Retina (tissue), 1 donor: ENCODE measurements around the gene ZSWIM4.

ENCODE experiments used
- DNase-seq: peaks from one replicate; pipeline ENCODE4 v3.0.0-alpha.2; 2016

ZSWIM4 gene

DNA sequence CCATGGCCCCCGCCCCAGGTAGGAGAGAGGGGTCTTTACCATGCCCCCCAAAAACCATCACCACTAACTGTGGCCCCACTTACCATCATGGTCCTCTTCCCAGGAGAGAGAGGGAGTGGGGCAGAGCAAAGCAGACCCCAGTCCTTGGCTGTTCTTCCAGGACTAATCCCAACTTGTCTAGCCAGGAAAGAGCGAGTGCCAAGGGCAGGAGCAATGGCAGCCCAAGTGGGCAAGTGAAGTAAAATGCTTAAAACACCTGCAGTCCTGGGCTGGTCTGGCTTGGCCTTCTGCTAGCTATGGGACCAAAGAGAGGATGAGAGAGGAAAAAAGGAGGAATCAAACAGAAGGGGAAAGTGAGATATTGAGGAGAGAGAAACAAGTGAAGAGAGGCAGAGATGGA lies 17.9 kb downstream of the ZSWIM4 start:
- DNase-seq = no peak

DNA sequence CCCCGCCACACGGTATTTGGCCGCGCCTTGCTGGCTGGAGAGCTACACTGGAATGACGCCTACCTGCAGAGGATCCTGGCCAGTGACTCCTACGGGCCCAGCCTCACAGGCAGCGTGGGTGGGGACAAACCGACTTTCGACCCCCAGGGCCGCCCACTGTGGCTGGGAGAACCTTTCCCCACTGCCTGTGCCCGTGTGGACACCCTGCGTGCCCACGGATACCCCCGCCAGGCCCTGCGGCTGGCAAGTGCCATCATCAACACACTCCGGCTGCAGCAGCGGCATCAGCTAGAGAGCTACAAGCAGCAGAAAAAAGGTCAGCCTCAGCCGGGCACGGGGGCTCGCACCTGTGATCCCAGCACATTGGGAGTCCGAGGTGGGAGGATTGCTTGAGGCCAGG lies 19.3 kb downstream of the ZSWIM4 start:
- DNase-seq = no peak

DNA sequence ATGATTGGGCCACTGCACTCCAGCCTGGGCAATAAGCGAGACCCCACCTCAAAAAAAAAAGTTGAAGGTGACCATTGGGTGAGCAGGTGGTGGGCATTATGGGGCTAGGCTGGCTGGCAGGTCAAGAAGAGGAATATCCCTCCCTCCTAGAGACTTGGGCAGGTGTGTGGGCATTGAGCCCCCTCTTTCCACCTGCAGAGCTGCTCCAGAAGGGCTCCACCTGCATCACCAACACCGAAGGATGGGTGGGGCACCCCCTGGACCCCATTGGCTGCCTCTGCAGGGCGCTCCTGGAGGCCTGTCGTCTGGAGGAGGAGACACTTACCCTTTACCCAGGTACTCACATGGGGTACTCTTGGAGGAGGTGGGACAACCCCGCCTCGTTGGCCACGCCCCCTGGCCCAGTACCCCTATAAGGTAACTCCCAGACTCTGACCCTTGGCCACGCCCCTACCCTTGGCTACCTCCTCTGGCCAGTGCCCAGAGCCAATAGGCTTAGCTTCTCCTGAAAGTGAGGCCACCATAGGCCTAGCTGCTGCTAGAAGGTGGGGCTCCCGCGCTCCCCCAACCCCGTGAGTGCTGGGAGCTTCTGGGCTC lies 21.9 kb downstream of the ZSWIM4 start:
- DNase-seq = no peak

DNA sequence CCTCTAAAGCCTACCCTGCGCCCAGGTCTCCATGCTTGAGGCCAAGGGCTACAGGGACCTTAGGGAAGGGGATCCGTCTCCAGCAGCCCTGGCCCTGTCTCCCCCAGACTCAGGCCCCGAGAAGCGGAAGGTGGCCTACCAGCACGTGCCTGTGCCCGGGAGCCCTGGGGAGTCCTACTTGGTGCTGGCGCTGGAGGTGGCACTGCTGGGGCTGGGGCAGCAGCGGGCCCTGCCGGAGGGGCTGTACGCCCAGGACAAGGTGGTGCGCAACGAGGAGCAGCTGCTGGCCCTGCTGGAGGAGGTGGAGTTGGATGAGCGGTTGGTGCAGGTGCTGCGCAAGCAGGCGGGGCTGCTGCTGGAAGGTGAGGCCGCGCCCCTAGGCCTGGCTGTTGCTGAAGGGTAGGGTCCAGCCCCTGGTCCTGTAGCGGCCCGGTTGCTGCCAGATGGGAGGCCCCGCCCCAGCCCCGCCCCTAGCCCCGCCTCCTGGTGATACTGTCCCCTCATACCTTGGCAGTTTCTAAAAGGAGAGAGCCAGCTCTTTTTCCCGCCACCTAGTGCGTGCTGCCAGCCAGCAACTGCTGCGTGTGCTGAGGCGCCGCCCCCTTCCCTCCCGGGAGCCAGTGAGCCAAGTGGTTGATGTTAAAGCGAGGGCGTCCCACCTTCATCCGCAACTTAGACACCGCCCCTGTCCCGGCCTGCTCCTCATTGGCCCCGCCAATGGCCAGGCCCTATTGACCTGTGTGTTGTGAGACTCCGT lies 22.6 kb downstream of the ZSWIM4 start:
- DNase-seq = peak; percentile 17

DNA sequence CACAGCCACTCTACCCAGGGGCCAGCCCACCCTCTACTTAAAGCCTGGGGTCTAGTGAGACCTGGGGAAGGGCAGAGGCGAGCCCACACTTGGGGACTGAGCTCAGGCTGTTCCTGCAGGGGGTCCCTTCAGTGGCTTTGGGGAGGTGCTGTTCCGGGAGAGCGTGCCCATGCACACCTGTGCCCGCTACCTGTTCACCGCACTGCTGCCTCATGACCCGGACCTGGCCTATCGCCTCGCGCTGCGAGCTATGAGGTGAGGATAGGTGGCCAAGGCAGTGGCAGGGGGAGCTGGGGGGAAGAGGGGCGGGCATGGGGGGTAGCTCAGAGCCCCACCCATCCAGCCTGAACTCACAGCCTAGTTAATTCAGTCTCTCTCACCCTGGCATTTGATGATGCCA lies 24.0 kb downstream of the ZSWIM4 start:
- no peak for DNase-seq

DNA sequence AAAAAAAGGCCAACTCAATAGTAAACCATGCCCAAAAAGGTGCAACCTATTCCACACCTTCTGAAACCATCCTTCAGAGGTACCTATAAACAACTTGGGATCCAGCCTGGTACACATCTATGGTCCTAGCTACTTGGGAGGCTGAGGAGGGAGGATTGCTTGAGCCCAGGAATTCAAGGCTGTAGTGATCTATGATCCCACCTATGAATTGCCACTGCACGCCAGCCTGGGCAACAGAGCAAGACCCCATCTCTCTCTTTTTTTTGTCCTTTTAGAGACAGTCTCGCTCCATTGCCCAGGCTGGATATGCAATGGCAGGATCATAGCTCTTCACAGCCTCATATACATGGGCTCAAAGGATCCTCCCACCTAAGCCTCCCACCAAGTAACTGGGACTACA lies 26.0 kb downstream of the ZSWIM4 start:
- DNase-seq = no peak

DNA sequence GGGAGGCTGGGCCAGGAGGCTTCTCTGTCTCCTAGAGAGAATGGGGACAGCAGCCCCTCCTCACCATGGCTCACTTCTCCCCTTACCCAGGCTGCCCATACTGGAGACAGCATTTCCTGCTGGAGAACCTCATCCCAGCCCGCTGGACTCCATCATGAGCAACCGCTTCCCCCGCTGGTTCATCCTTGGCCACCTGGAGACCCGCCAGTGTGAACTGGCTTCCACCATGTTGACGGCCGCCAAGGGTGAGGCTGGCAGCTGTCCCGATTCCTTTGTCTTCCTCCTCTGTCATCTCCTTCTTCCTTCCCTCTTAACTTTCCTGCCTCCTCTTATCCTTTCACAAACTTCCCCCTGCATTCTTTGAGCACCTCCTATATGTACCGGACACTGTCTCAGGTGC lies 28.0 kb downstream of the ZSWIM4 start:
- DNase-seq = no peak

DNA sequence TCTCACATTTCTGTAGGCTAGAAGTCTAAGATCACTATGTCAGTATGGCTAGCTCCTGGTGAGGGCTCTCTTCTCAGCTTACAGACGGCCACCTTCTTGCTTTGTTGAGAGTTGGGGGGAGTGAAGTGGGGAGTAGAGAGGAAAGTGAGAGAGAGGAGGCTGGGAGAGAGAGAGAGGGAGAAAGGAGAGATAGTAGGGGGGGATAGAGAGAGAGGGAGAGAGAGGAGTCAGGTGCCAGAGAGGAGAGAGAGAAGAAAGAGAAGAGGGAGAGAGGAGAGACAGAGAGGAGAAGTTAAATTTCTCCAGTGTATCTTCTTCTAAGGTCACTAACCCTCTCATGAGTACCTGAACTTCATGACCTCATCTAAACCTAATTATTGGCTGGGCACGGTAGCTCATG lies 28.7 kb downstream of the ZSWIM4 start:
- DNase-seq = no peak

DNA sequence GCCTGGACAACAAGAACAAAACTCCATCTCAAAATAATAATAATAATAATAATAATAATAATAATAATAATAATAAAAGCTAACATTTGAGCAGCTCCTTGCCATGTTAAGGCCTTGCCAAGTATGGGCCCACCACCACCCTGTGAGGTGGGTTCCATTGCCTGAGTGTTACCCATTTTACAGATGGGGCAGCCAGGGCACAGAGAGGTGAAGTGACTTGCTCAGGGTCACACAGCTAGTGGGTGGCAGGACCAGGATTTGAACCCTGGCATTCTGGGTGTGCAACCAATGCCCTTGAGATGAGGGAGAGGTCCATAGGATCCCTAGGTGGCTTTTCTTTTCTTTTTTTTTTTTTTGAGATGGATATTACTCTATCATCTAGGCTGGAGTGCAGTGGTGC lies 29.5 kb downstream of the ZSWIM4 start:
- no peak for DNase-seq

DNA sequence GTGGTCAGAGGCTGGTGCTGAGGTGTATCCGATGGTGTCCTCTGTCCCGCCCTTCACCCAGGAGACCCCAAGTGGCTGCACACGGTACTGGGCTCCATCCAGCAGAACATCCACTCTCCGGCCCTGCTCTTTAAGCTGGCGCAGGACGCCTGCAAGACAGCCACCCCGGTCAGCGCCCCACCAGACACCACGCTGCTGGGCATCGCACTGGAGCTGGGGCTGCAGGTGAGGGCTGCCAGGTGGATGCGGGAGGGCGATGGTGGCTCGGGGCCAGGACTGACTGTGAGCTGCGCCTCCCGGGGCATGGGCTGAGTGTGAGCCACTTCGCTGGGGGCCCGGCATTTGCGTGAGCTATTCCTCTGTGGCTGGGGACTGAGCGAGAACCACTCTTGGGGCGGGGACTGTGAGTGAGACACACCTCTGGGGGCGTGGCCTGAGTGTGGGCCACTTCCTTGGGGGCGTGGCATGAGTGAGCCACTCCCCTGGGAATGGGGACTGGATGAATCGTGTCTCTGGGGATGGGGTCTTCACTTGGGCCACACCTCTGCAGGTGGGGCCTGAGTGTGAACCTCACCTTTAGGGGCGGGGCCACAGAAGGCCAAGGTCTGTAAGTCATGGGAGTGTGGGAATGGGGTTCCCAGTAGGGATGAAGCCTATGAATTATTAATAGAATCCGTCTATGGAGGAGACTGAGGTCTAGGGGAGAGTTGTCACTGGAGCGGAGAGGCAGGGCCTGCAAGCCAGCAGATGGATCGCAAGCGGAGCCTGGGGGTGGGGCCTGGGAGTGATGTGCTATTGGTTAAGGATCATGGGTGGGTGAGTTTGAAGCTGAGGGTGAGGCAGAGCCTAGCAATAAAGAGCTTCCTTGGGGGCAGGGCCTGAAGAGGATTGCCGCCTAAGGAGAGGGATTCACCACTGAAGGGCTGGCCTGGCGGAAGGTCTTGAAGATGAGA lies 30.5 kb downstream of the ZSWIM4 start:
- DNase-seq = no peak

DNA sequence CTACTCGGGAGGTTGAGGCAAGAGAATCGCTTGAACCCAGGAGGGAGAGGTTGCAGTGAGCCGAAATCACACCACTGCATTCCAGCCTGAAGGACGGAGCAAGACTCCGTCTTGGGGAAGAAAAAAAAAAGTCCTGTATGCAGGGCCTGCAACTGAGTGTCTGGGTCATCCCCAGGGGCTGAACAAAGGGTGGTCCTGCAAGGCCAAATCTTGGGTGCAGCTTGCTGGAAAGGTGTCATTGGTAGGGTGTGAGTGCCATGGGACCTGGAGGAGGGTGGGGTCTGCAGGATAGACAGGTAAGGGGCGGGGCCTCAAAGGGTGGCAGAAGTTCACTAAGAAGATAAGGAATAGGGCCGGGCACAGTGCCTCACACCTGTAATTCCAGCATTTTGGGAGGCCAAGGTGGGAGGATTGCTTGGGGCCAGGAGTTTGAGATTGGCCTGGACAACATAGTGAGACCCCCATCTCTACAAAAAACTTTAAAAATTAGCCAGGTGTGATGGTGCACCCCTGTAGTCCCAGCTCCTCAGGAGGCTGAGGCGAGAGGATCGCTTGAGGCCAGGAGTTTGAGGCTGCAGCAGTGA lies 31.5 kb downstream of the ZSWIM4 start:
- no peak for DNase-seq

DNA sequence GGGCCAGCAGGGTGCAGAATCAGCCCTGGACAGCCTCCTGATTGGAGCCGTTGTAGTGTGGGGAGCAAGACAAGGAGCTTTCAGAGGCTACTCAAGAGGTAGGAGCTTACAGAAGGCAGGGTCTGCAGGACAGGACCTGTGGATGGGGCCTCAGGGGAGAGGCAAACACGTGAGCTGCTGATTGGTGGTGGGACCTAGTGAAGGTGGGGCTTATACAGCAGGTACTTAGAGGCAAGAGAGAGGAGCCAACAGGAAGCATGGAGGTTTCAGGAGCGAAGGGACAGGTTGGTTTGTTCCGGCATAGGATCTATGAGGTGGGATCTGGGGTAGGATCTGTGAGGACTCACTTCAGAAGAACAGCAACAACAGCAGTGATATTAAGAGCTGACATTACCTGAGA lies 32.4 kb downstream of the ZSWIM4 start:
- DNase-seq = no peak

DNA sequence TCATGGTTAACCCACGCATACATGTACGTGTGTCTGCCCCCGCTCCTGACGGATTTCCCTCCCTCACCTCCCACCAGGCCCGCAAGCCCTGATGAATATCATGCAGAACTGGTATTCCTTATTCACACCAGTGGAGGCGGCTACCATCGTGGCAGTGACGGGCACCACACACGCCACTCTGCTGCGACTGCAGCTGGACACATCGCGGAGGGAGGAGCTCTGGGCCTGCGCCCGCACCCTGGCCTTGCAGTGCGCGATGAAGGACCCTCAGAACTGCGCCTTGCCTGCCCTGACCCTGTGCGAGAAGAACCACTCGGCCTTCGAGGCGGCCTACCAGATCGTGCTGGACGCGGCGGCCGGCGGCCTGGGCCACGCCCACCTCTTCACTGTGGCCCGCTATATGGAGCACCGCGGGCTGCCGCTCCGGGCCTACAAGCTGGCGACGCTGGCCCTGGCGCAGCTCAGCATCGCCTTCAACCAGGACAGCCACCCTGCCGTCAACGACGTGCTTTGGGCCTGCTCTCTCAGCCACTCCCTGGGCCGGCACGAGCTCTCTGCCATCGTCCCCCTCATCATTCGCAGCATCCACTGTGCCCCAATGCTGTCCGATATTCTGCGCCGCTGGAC lies 35.0 kb downstream of the ZSWIM4 start:
- DNase-seq = no peak

DNA sequence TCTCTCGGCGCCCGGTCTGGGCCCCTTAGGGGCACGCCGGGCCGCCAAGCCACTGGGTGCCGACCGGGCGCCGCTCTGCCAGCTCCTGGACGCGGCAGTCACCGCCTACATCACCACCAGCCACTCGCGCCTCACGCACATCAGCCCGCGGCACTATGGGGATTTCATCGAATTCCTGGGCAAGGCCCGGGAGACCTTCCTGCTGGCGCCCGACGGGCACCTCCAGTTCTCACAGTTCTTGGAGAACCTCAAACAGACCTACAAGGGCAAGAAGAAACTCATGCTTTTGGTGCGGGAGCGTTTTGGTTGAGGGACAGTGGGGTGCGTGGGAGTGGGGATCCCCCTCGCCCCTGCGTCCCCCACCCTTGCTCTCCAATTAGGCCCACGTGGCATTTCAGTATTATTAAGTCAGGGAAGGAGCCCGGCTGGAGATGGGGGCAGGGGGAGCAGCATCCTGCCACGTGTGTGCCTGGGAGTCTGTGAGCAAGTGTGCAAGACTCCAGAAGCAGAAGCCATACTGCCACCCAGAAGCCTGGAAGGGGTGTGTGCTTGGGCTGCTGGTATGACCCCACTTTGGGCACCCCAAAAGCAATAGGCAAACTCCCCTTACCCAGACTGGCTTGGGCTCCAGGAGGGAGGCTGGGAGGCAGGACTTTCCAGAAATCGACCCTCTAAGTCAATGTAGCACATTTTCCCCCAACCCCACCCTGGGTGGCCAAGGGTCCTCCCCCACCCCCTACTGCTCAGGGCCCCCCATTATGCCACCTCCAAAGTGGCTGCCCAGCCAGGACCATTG lies 35.7 kb downstream of the ZSWIM4 start:
- no peak for DNase-seq

DNA sequence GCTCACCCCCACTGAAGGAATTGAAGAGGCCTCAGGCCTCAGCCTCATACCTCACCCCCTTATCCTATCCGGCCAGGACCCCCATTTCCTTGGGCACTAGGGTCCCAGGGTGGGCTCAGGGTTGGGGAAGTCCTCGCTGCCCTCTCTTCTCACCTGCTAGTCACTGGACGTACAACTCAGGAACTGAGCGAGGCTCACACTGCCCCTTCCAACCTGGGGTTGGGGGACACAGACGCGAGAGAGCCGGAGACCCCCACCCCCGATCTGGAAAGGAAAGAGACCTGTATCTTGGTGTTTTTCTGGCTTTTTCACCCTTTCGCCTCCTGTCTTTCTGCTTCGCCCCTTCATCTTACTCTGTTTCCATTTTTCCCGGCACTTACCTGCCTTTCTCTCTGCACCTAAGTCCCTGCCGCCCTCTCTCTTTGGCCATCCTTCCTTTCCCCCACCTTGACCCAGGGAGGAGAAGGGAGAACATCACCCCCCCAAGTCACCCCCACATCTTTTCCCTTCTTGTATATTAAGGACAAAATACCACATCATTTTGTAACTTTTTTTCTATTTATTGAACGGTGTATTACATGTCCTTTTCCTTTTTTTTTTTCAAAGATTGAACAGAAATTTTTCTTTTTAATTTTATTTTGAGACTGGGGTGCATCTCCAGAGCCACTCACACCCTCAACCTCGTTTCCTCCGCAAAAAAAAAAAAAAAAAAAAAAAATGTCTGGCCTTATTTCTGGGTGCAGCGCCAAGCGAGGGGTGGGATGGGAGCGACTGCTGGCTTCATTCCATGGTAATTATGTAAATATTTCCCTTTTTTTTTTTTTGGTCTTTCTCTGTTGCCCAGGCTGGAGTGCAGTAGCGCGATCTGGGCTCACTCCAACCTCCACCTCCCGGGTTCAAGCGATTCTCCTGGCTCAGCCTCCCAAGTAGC lies 36.6 kb downstream of the ZSWIM4 start:
- DNase-seq = no peak

DNA sequence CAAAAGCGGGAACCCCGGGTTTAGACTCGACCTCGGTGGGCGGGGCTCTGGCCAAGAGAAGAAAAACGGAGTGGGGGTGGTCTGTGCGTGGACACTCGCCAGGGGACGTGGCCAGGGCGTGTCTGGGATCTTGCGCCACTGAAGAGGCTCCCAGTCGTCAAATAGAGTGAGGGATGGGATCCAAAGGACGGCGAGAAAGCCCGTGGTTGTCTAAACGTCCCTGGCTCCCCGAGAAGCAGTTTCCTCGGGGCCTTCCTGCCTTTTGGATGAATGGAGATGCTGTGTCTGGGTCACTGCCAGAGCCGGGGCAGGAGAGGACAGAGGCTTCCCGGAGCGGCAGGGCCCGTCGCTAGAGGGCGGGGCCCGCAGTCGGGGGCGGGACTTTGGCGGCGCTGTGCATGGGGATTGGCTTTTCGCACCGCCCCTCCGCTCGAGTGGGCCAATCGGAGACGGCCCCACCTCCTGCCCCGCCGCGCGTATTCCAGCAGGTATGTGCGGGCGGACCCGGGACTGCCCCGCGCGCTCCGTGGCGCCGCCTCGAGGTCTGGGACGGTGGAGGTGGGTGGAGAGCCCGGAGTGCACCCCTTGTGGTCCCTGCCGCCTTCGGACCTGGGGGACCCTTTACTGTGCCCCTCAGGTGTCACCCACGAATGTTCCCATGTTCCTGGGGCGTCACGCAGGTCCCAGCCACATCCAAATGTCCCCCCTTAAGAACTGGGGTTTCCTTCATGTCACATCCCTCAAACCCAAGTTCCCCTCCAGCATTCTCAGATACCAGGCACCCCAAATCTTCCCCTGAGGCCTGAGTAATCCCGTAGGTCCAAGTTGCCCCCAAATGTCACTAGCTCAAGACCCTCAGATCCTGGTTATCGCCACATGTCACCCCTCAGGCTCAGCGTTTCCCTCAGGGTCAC lies 38.3 kb downstream of the ZSWIM4 start:
- DNase-seq = peak; percentile 93

DNA sequence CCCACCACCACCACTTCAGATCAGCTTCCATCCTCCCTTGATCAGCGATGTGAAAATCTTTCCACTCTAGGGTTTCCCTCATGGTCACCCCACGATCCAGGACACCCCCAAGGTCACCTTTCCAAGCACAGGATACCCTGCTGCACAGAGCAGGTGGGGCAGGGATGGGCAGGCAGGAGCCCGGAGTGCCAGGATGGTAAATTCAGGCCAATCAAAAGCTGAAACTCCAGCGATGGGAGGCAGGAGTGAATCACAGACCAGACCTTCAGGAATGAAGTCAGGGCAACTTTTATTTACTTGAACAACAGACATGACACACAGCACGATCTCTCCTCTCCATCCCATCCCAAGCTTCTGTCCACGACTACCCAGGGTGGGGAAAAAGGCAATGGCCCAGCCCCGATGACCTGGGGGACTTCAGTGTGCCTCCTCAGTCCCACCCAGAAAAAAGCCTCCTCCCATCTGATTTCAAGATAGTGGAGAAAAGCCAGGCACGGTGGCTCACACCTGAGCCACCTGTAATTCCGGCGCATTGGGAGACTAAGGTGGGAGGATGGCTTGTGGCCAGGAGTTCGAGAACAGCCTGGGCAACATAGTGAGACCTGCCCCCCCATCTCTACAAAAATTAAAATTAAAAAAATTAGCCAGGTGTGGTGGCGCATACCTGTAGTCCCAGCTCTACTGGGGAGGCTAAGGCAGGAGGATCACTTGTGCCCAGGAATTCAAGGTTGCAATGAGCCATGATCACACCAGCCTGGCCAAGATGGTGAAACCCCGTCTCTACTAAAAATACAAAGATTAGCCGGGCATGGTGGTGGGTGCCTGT lies 39.2 kb downstream of the ZSWIM4 start:
- DNase-seq = no peak

DNA sequence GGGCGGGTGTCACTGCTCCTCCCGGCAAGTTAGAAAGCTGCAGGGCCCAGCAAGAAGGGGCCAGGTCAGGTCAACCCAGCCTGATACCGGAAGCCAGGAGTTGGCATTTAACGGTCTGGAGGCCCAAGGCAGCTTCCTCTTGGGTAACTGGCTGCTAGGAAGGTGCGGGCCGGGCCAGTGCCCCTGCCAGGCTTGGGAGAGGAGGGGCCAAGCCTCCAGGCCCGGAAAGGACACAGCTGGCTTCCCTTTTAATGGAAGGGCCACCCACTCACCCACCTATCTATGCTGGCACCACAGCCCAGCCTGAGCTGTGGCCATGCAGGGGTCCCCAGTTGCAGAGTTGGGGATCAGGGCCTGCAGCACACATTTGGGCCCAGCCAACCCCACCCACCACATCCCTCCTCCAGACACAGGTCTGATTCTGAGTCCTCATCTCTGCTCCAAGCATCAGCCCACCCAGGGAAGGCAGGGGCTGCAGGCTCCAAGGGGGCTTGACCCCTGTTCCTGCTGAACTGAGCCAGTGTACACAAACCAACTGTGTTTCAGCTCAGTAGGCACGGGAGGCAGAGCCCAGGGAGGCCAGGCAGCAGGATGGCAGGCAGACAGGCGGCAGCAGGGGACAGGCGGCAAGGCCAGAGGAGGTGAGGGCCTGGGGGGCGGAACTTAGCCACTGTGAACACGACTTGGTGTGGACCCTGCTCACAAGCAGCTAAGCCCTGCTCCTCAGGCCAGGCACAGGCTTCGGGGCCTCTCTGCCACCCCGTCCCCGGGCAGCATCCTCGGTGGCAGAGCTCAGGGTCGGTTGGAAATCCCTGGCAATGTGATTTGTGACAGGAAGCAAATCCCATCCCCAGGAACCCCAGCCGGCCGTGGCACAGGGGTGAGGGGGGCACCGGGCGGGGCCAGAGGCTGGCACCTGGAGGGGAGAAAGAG lies 40.8 kb downstream of the ZSWIM4 start:
- no peak for DNase-seq
